Measurements from ENCODE around the gene EFEMP1. TPM values are rescaled to one million over a fixed set of nuclear protein-coding genes. Genes with fewer than 3 reads are reported as not detected.

The EFEMP1 gene
- total RNA-seq, 1 experiment from 2014 or later = 24.0 TPM

DNA sequence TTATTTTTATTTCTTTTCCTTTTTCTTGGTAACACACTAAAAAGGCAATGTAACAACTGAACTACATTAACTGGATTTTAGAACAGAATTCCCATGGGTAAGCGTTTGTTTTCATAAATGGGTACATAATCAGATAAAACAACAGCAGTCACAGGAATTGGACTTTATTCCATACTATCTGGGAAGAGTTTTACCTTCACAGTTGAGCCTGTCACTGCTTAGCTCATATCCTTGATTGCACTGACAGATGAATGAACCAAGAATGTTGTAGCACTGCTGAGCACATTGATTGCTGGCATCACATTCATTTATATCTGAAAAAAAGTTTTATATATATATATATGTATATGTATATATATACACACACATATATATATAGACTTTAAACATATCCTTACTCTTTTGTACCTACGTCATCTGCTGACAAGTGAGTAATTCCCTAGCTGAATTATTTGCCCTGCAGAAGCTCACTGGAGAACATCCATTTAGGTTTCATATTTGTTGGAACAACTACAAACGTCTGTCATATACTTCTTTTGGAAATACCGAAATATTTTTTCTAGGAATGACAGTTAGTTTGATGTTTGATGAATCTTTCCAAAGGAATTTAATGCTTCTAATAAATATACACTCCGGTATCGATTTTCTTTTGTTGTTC lies 47.0 kb downstream of the EFEMP1 start (continued):
- no peak for TF ChIP-seq NFYB (CRISPR knock-in tag; conservative IDR thresholded peaks at IDR 0.05; ENCODE audit: low read depth)
- TF ChIP-seq CBFB (CRISPR knock-in tag; IDR thresholded peaks at IDR 0.05; ENCODE audit: low read depth) = no peak

DNA sequence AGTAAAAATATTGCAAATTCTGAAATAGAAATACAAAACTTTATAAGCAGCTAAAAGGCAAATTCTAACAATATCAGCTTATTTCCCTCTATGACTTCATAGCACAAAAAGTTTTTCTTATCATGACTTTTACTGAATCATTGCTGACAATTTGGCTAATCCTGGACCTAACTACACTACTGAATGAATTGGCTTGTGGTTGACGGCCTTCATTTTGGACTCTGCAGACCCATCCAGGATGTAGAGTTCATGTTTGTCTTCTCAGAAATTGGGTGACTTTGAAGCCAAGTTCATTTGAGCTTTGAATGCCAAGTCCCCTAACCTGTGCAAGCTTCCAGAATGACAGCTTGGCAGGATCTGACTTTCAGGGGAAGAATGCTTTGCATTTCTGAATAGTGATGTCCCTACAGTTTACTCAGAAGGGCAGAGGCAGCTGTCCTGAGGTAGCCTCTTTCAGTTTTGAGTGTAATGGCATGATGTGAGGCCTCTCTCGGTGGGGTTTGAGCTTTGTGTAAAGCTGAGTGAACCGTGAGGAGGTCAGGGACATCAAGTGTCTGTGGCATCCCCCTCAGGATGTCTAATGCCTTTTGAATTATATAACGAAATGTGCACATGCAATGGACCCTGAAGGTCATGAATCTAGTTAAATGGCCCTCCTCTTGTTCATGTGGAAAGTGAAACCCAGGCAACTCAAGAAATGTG lies 48.0 kb downstream of the EFEMP1 start:
- Mint-ChIP-seq H3K36me3 (no peaks in the 10 kb centered on the region), H3K4me1 (no peaks in the 10 kb centered on the region), H3K27ac (no peak overlapping the region), H3K27me3 (ENCODE audit: low read depth) (no peaks in the 10 kb centered on the region), H3K9me3 (no peaks in the 10 kb centered on the region), H3K4me3 (no peak overlapping the region)
- CTCF ChIA-PET = interaction anchor here (0.9 kb wide), 1 partner anchor 308 kb away, joined by 3 read pairs; the partner anchor contains the start of gene CCDC85A
- ATAC-seq = no peak
- no peak for DNase-seq (ENCODE audit: low spot score)
- POLR2A ChIA-PET = no interaction called here
- TF ChIP-seq, protein P1, sequence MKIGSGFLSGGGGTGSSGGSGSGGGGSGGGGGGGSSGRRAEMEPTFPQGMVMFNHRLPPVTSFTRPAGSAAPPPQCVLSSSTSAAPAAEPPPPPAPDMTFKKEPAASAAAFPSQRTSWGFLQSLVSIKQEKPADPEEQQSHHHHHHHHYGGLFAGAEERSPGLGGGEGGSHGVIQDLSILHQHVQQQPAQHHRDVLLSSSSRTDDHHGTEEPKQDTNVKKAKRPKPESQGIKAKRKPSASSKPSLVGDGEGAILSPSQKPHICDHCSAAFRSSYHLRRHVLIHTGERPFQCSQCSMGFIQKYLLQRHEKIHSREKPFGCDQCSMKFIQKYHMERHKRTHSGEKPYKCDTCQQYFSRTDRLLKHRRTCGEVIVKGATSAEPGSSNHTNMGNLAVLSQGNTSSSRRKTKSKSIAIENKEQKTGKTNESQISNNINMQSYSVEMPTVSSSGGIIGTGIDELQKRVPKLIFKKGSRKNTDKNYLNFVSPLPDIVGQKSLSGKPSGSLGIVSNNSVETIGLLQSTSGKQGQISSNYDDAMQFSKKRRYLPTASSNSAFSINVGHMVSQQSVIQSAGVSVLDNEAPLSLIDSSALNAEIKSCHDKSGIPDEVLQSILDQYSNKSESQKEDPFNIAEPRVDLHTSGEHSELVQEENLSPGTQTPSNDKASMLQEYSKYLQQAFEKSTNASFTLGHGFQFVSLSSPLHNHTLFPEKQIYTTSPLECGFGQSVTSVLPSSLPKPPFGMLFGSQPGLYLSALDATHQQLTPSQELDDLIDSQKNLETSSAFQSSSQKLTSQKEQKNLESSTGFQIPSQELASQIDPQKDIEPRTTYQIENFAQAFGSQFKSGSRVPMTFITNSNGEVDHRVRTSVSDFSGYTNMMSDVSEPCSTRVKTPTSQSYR (CRISPR knock-in tag; IDR thresholded peaks at IDR 0.05) = no peak
- TF ChIP-seq NFYB (CRISPR knock-in tag; conservative IDR thresholded peaks at IDR 0.05; ENCODE audit: low read depth) = no peak
- TF ChIP-seq SMAD3 (CRISPR knock-in tag; IDR thresholded peaks at IDR 0.05; ENCODE audit: borderline replicate concordance) = no peak
- TF ChIP-seq, protein P2, sequence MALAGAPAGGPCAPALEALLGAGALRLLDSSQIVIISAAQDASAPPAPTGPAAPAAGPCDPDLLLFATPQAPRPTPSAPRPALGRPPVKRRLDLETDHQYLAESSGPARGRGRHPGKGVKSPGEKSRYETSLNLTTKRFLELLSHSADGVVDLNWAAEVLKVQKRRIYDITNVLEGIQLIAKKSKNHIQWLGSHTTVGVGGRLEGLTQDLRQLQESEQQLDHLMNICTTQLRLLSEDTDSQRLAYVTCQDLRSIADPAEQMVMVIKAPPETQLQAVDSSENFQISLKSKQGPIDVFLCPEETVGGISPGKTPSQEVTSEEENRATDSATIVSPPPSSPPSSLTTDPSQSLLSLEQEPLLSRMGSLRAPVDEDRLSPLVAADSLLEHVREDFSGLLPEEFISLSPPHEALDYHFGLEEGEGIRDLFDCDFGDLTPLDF (CRISPR knock-in tag; IDR thresholded peaks at IDR 0.05) = no peak
- TF ChIP-seq AR (CRISPR knock-in tag; IDR thresholded peaks at IDR 0.05) = no peak
- TF ChIP-seq, protein P3, sequence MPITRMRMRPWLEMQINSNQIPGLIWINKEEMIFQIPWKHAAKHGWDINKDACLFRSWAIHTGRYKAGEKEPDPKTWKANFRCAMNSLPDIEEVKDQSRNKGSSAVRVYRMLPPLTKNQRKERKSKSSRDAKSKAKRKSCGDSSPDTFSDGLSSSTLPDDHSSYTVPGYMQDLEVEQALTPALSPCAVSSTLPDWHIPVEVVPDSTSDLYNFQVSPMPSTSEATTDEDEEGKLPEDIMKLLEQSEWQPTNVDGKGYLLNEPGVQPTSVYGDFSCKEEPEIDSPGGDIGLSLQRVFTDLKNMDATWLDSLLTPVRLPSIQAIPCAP (CRISPR knock-in tag; IDR thresholded peaks at IDR 0.05) = no peak
- no peak for TF ChIP-seq ZNF425 (CRISPR knock-in tag; conservative IDR thresholded peaks at IDR 0.05)

GRCh38 chr2:55874338-55874737 lies 49.2 kb downstream of the EFEMP1 start:
- ChIA-PET CTCF (interaction anchor here (0.7 to 0.9 kb wide), 2 partner anchors 37 to 103 kb away, joined by 3 read pairs; no protein-coding TSS in a partner anchor), POLR2A (interaction anchor here (1.1 kb wide), 1 partner anchor 19 kb away, joined by 4 read pairs; no protein-coding TSS in a partner anchor)
- H3K27me3 Mint-ChIP-seq (ENCODE audit: low read depth) = no peaks in the 10 kb centered on the region
- no peaks in the 10 kb centered on the region for H3K9me3 Mint-ChIP-seq
- H3K36me3 Mint-ChIP-seq = no peaks in the 10 kb centered on the region
- ATAC-seq (no peak), DNase-seq (ENCODE audit: low spot score) (no peak)
- H3K4me1 Mint-ChIP-seq = no peaks in the 10 kb centered on the region
- no peak overlapping the region for H3K4me3 Mint-ChIP-seq
- no peak overlapping the region for H3K27ac Mint-ChIP-seq
- TF ChIP-seq ZNF138 (CRISPR knock-in tag; conservative IDR thresholded peaks at IDR 0.05) = no peak
- no peak for TF ChIP-seq KAT7 (CRISPR knock-in tag; IDR thresholded peaks at IDR 0.05; ENCODE audit: borderline replicate concordance)
- TF ChIP-seq ZNF416 (CRISPR knock-in tag; IDR thresholded peaks at IDR 0.05) = no peak
- no peak for TF ChIP-seq ARID4B (CRISPR knock-in tag; IDR thresholded peaks at IDR 0.05; ENCODE audit: borderline replicate concordance)
- no peak for TF ChIP-seq SP1 (CRISPR knock-in tag; conservative IDR thresholded peaks at IDR 0.05)
- no peak for TF ChIP-seq MYBL2 (CRISPR knock-in tag; IDR thresholded peaks at IDR 0.05)
- TF ChIP-seq OVOL2 (CRISPR knock-in tag; IDR thresholded peaks at IDR 0.05; ENCODE audit: borderline replicate concordance) = no peak
- TF ChIP-seq ZNF219 (CRISPR knock-in tag; IDR thresholded peaks at IDR 0.05; ENCODE audit: borderline replicate concordance) = no peak

All from WTC11 (cell line).